Stimulated activated memory B cell treated with anti-CD40 and anti-IgM and Interleukin-4, amounts not matched to agents 10 μg/mL and 1 μg/mL and 100 μg/mL, for 72 hours (primary cell): ENCODE measurements around the gene PHKG2.
A peak's percentile ranks its signal among the peaks of the same experiment; 100 is the strongest.

ENCODE experiments used
- ATAC-seq: fragments of 150-1000 bp; cut with Tn5 transposase; 2 replicates; pipeline ENCODE4 v1.10.0; 2021
- H3K27ac Mint-ChIP-seq: one replicate; pipeline ENCODE4 v1.8.0; 2022; ENCODE audit warnings: mild to moderate bottlenecking, mixed read lengths
- H3K27me3 Mint-ChIP-seq: one replicate; pipeline ENCODE4 v1.8.0; 2022; ENCODE audit warnings: mixed read lengths
- H3K36me3 Mint-ChIP-seq: one replicate; pipeline ENCODE4 v1.8.0; 2022; ENCODE audit warnings: mixed read lengths
- H3K4me1 Mint-ChIP-seq: one replicate; pipeline ENCODE4 v1.8.0; 2022; ENCODE audit warnings: mixed read lengths
- H3K4me3 Mint-ChIP-seq: one replicate; pipeline ENCODE4 v1.8.0; 2022; ENCODE audit warnings: mild to moderate bottlenecking, moderate library complexity, mixed read lengths
- H3K9me3 Mint-ChIP-seq: one replicate; pipeline ENCODE4 v1.8.0; 2022; ENCODE audit warnings: mixed read lengths

Gene PHKG2

DNA sequence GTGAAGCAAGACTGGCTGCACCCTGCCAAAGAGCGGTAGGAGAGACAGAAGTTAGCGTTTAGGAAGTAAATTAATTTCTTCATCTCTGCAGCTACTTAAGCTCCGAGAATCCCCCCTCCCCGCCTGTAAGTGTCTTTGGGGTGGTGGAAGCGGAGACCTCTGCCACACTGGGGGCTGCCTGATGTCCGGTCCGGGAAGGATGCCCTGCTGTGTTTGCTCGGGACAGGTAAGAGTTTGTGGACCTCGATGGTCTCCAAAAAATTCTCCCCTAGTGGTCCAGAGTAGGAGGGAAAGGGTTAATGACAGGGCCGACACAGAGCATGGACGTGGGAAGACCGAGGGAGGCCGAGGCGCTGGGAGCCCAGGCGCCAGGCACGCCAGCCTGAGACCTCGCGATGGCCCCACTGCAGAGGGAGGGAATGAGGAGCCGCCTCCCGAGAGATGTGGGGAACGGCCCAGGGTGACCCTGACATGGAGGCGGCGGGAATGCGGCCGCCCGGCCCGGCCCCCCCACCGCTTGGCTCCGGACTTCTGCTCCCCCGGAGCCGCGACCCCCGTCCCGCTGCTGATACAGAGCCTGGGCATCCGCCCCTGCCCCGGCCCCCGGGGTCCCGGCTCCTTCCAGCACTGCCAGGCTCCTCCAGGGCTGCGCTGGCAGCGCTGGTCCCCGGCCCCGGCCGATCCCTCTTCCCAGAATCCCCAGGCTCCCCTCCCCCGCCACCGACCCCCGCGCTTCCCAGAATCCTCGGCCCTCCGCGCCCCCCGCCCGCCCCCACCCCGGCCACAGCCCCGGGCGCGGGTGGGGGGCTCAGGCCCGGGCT lies 38.1 kb downstream of the PHKG2 start:
- Mint-ChIP-seq H3K4me3 (peak overlapping the region; percentile 92), H3K27ac (peak overlapping the region; percentile 91), H3K27me3 (peaks cover 37% of the 10 kb centered on the region), H3K4me1 (peaks cover 19% of the 10 kb centered on the region), H3K9me3 (no peaks in the 10 kb centered on the region), H3K36me3 (peaks cover 22% of the 10 kb centered on the region)
- peak; percentile 73 for ATAC-seq

DNA sequence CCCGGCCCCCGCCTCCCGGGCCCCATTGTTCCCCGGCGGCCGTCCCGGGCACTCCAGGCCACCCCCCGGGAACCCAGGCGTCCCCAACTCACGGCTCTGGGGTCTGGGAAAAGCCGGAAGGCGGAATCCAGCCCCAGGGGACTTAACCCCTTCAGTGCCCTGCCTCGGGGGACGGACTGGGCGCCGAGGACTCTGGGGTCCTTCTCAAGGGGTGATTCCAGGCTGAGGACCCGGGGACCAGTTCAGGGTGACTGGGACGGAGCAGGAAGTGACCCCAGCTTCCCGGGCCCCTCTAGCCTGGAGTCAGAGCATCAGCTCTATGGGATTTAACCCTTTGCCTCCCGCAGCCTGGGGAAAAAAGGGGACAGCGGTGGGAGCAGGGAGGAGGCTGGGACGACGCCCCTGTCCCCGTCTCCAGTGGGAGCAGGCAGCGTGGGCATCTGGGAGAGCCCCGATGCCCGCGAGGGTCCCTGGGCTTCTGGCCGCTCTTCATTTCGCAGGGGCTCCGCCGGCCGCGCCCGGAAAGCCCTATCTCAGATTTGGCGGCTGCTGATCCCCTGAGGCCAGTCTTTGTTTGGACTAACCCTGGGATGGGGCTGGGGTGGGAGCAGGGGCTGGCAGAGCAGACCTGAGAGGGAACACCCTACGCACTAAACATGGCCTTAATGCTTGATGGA lies 38.8 kb downstream of the PHKG2 start, which contains the start of gene ZNF629:
Gene ZNF629, minus strand, starts transcription at position 270 of the 677 bp plus-strand sequence. CDS start 2,723 bp downstream, outside the sequence.
- peak; percentile 64 for ATAC-seq
- Mint-ChIP-seq H3K4me3 (peak within 1 kb of the TSS; percentile 92), H3K4me1 (peaks cover 19% of the 10 kb centered on the region), H3K9me3 (no peaks in the 10 kb centered on the region), H3K36me3 (peaks cover 15% of the 10 kb centered on the region), H3K27me3 (peaks cover 37% of the 10 kb centered on the region), H3K27ac (peak within 1 kb of the TSS; percentile 91)

DNA sequence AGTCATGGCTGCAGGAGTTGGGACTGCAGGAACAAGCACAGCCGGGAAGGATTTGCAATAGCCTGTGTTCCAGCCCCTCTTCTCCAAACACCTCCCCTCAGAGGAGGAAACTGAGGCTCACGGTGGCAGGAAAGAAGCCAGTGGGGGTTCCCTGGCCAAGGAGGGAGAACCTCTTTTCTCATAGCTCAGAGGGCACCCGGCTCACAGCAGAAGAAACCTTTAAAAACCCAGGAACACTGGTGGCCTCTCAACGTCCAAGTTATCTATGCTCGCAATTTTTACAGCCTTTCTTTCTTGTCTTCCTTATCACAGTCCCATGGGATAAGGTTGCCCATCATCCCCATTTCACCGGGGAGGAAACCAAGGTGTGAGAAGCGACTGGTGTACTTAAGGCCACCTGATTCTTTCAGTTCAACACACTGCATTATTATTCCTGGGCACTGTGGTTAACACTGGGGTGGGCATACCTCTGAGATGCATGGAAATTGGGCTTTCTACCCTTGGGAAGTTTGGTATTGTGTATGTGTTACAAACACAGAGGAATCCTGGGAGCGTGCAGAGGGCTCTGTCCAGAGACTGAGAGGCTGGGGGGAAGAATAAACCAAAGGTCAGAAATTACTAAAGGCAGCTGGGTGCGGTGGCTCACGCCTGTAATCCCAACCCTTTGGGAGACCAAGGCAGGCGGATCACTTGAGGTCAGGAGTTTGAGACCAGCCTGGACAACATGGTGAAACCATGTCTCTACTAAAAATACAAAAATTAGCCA lies 39.6 kb downstream of the PHKG2 start:
- H3K27ac Mint-ChIP-seq, result peak overlapping the region; percentile 91
- ATAC-seq, result no peak
- H3K9me3 Mint-ChIP-seq, result no peaks in the 10 kb centered on the region
- H3K4me1 Mint-ChIP-seq, result peaks cover 19% of the 10 kb centered on the region
- H3K36me3 Mint-ChIP-seq, result peaks cover 8% of the 10 kb centered on the region
- peak overlapping the region; percentile 92 for H3K4me3 Mint-ChIP-seq
- peaks cover 37% of the 10 kb centered on the region for H3K27me3 Mint-ChIP-seq

DNA sequence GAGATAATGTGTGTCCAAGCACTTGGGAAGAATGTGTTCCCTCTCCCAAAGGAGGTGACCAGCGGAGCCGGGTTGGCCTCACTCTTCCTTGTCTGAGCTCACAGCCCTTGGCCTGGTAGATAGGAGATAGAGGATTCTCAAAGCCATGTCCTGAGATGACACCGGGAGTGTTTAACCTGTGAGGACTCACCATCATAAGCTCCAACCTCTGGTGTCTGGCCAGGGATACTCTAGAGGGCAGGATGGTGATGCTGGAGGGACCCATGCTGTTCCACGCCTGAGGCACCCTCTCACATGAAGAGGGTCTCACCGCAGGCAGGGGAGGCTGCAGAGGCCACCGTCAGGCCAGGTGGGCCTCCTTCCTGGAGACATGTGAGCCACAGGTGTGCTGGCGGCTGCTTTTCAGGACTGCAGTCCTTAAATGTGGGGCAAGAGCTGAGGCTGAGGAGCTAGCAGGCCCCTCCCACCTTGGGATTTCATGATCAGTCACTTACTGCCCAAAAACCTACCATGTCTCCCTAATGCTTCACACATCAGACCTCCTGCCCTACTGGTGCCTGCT lies 45.4 kb downstream of the PHKG2 start:
- Mint-ChIP-seq H3K9me3 (no peaks in the 10 kb centered on the region), H3K36me3 (no peaks in the 10 kb centered on the region), H3K27ac (no peak overlapping the region)

DNA sequence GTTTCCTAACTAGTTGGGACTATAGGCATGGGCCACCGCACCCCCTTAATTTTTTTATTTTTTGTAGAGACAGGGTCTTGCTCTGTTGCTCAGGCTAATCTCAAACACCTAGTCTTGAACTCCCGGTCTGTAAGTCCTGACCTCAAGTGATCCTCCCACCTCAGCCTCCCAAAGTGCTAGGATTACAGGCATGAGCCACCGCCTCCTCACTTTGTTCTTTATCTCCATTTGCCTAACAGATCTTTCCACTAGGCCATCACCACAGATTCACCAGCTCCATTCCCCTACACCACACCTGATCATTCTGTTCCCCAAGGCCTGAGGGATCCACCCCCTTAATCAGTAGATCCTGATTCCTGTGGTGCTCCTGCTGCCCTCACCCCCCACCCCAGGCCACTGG lies 46.4 kb downstream of the PHKG2 start:
- no peak overlapping the region for H3K27ac Mint-ChIP-seq
- H3K36me3 Mint-ChIP-seq, result no peaks in the 10 kb centered on the region
- no peak overlapping the region for H3K4me3 Mint-ChIP-seq
- ATAC-seq, result no peak
- H3K27me3 Mint-ChIP-seq, result no peaks in the 10 kb centered on the region
- no peaks in the 10 kb centered on the region for H3K9me3 Mint-ChIP-seq
- H3K4me1 Mint-ChIP-seq, result no peaks in the 10 kb centered on the region

More for the DNA sequence above, 45.4 kb downstream of the PHKG2 start:
- Mint-ChIP-seq H3K4me1 (no peaks in the 10 kb centered on the region), H3K27me3 (peaks cover 6% of the 10 kb centered on the region), H3K4me3 (no peak overlapping the region)
- ATAC-seq, result no peak

DNA sequence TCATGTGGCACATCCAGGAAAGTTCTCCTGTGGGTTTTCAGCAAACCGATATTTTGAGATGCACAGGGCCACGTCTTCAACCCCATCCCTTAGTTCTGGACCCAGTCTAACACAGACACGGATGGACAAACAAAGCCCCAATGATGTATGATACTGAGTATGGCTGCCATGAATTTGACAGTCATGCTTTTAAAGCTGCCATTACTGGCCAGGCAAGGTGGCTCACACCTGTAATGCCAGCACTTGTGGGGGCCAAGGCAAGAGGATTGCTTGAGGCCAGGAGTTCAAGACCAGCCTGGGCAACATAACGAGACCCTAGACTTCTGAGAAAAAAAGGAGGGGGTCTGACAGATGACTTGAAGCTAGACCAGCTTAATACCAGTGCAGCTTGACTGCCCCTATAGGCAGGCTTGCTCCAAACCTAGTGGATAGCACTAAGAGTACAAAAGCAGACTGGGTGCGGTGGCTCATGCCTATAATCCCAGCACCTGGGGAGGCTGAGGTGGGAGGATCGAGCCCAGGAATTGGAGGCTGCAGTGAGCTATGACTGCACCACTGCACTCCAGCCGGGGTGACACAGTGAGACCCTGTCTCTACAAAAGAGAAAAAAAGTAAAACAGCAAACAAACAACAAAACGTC lies 49.6 kb downstream of the PHKG2 start:
- Mint-ChIP-seq H3K36me3 (no peaks in the 10 kb centered on the region), H3K27ac (no peak overlapping the region), H3K4me3 (no peak overlapping the region)

More for the DNA sequence above, 49.6 kb downstream of the PHKG2 start:
- peaks cover 1% of the 10 kb centered on the region for H3K4me1 Mint-ChIP-seq
- no peaks in the 10 kb centered on the region for H3K9me3 Mint-ChIP-seq
- H3K27me3 Mint-ChIP-seq, result no peaks in the 10 kb centered on the region
- ATAC-seq, result no peak
